ENCODE results near the gene SPATA9.

Gene SPATA9

GRCh38 chr5:95682891-95683290 lies at the start of gene SPATA9:
Gene SPATA9, minus strand, starts transcription at chr5:95682991. Its CDS starts 137 bp downstream, at chr5:95682854.
- no peak for DNase-seq

GRCh38 chr5:95731571-95732554 lies 49.1 kb upstream of the SPATA9 start:
- peak; percentile 16 to 59 for DNase-seq

GRCh38 chr5:95730730-95731570 lies 48.2 kb upstream of the SPATA9 start, which contains the start of gene RHOBTB3:
Gene RHOBTB3, plus strand, starts transcription at chr5:95731336. Its CDS starts 347 bp downstream, at chr5:95731683.
- DNase-seq: peak; percentile 71 to 84

GRCh38 chr5:95730011-95730700 lies 47.4 kb upstream of the SPATA9 start:
- DNase-seq: no peak

GRCh38 chr5:95729115-95730010 lies 46.6 kb upstream of the SPATA9 start:
- DNase-seq: no peak

GRCh38 chr5:95728494-95729114 lies 45.8 kb upstream of the SPATA9 start:
- no peak for DNase-seq

GRCh38 chr5:95727764-95728191 lies 45.0 kb upstream of the SPATA9 start:
- DNase-seq: no peak

- DNase-seq: no peak
Observed at GRCh38 chr5:95726811-95727763, 44.3 kb upstream of the SPATA9 start.

- DNase-seq: no peak
Observed at GRCh38 chr5:95725937-95726810, 43.4 kb upstream of the SPATA9 start.

GRCh38 chr5:95725071-95725820 lies 42.5 kb upstream of the SPATA9 start:
- no peak for DNase-seq

GRCh38 chr5:95723632-95724369 lies 41.0 kb upstream of the SPATA9 start:
- DNase-seq: no peak

- no peak for DNase-seq
Observed at GRCh38 chr5:95721582-95722295, 38.9 kb upstream of the SPATA9 start.

- no peak for DNase-seq
Observed at GRCh38 chr5:95720094-95720786, 37.4 kb upstream of the SPATA9 start.

- DNase-seq: no peak
Observed at GRCh38 chr5:95718738-95719137, 35.9 kb upstream of the SPATA9 start.

- no peak for DNase-seq
Observed at GRCh38 chr5:95718203-95718602, 35.4 kb upstream of the SPATA9 start.

- no peak for DNase-seq
Observed at GRCh38 chr5:95717439-95717838, 34.6 kb upstream of the SPATA9 start.

All from SW 1271 (cell line).